GM12878 (cell line): ENCODE measurements around the gene KCNA3. TPM values are rescaled to one million over a fixed set of nuclear protein-coding genes. Genes with fewer than 3 reads are reported as not detected.

Experiments
- ATAC-seq: fragments of 200-7000 bp; cut with Tn5 transposase; 3 replicates; pipeline ENCODE4 v1.9.1; 2020; ENCODE audit warnings: mild to moderate bottlenecking, moderate library complexity
- BruUV-seq: library from RNA; stranded (reverse); fragments of 400-500 nt; replicated peaks from 2 replicates; lab custom pipeline; 2021; lab: Mats Ljungman, UMichigan
- CTCF ChIA-PET: fragments of 300-600 bp; sonication (Branson Sonifier 250); formaldehyde crosslinking; extraction: SDS; loops from one replicate; lab custom pipeline; 2021; ENCODE audit warnings: inconsistent platforms; lab: Yijun Ruan, JAX
- POLR2A ChIA-PET: fragments of 350-600 bp; formaldehyde crosslinking; extraction: SDS; loops from one replicate; lab custom pipeline; 2021; ENCODE audit warnings: inconsistent platforms; lab: Charles Lee
- RAD21 ChIA-PET: fragments of 300-600 bp; sonication (Branson Sonifier 250); formaldehyde crosslinking; loops from one replicate; lab custom pipeline; 2023; ENCODE audit warnings: antibody characterized with exemption; ENCODE audit not compliant: unreplicated experiment; lab: Charles Lee
- SMC1A ChIA-PET: fragments of 300-600 bp; sonication (Branson Sonifier 250); formaldehyde crosslinking; loops from one replicate; lab custom pipeline; 2023; ENCODE audit not compliant: unreplicated experiment, uncharacterized antibody; lab: Charles Lee
- DNase-seq: peaks from one replicate; pipeline ENCODE4 v3.0.0-alpha.2; 2011; ENCODE audit warnings: low read depth, low spot score
- FAIRE-seq: peaks from 3 replicates; lab custom pipeline; 2011; peaks lifted over from hg19 to GRCh38; lab: Jason Lieb, UNC
- H2AFZ ChIP-seq: 2 replicates; pipeline ENCODE4 v1.6.0; 2011; ENCODE audit warnings: low read depth, low read length, control low read depth; ENCODE audit not compliant: control insufficient read depth
- H3K27ac ChIP-seq: 2 replicates; pipeline ENCODE4 v1.5.1; 2011; ENCODE audit warnings: control low read depth; ENCODE audit not compliant: control insufficient read depth, insufficient read depth
- H3K27me3 ChIP-seq, 2 experiments: replicated peaks in 1 of 2; 2 replicates each; pipeline versions ENCODE4 v1.6.0 to v1.6.1; 2011; ENCODE audit warnings: low read length in 1 of 2; ENCODE audit not compliant: control insufficient read depth in 2 of 2, insufficient read depth in 2 of 2
- H3K36me3 ChIP-seq, 2 experiments: 2 replicates each; pipeline ENCODE4 v1.5.1; 2011; ENCODE audit warnings: low read length in 1 of 2; ENCODE audit not compliant: control insufficient read depth in 2 of 2, insufficient read depth in 2 of 2
- H3K4me1 ChIP-seq: 2 replicates; pipeline ENCODE4 v1.6.1; 2011; ENCODE audit warnings: mild to moderate bottlenecking, low read length, moderate library complexity, mixed read lengths; ENCODE audit not compliant: control insufficient read depth, insufficient read depth
- H3K4me2 ChIP-seq: 2 replicates; pipeline ENCODE4 v1.6.0; 2011; ENCODE audit warnings: control low read depth; ENCODE audit not compliant: control insufficient read depth, insufficient read depth
- H3K4me3 ChIP-seq: fragments of 200-600 bp; sonication (generic); 2 replicates; pipeline ENCODE4 v1.5.1; 2016
- H3K79me2 ChIP-seq: 2 replicates; pipeline ENCODE4 v1.6.0; 2011; ENCODE audit warnings: low read length; ENCODE audit not compliant: control insufficient read depth, insufficient read depth
- H3K9ac ChIP-seq: 2 replicates; pipeline ENCODE4 v1.8.0; 2011; ENCODE audit warnings: low read length, control low read depth, mixed read lengths; ENCODE audit not compliant: control insufficient read depth, insufficient read depth
- H3K9me3 ChIP-seq: replicated peaks from 3 replicates; pipeline ENCODE4 v1.5.1; 2011; ENCODE audit warnings: mild to moderate bottlenecking, low read length; ENCODE audit not compliant: control insufficient read depth, insufficient read depth
- H4K20me1 ChIP-seq: 2 replicates; pipeline ENCODE4 v1.6.0; 2011; ENCODE audit not compliant: control insufficient read depth, insufficient read depth
- BCLAF1 ChIP-seq: fragments of 450-650 bp; IDR thresholded peaks from 2 replicates; pipeline ENCODE4 v1.6.1; 2017; ENCODE audit warnings: antibody characterized with exemption, mild to moderate bottlenecking, moderate library complexity
- CUX1 ChIP-seq: IDR thresholded peaks from 2 replicates; pipeline ENCODE4 v1.6.1; 2012; ENCODE audit warnings: improper control_type of control experiment, low read depth, low read length; ENCODE audit not compliant: insufficient replicate concordance
- SUPT20H ChIP-seq: IDR thresholded peaks from 2 replicates; pipeline ENCODE4 v1.6.1; 2011; ENCODE audit warnings: low read depth, mild to moderate bottlenecking, low read length, moderate library complexity, borderline replicate concordance; ENCODE audit not compliant: control insufficient read depth
- ZNF274 ChIP-seq: IDR thresholded peaks from one replicate; pipeline ENCODE4 v1.8.0; 2011; ENCODE audit not compliant: insufficient read length, insufficient read depth
- ZNF592 ChIP-seq: fragments of 450-650 bp; IDR thresholded peaks from 2 replicates; pipeline ENCODE4 v1.6.1; 2017; ENCODE audit warnings: mild to moderate bottlenecking, moderate library complexity
- WGBS: methylation state at CpG from one replicate; pipeline ENCODE4 v1.1.6; 2016; ENCODE audit warnings: low lambda C conversion rate; ENCODE audit not compliant: insufficient replicate concordance, insufficient coverage; ENCODE audit errors: missing lambda C conversion rate; 5-methylcytosine and 5-hydroxymethylcytosine counted together
- in situ Hi-C: fragments of 300-500 bp; cut with MboI; formaldehyde crosslinking; loops from 9 replicates; pipeline ENCODE4 v1.14.3; 2018; ENCODE audit warnings: mixed read lengths
- intact Hi-C: fragments of 100-400 bp; cut with micrococcal nuclease; formaldehyde crosslinking; loops from one replicate; pipeline ENCODE4 v1.14.2; 2022; ENCODE audit not compliant: unreplicated experiment
- polyA plus RNA-seq, 11 experiments: library from polyadenylated mRNA; depleted of rRNA in 4 of 11; unstranded in 6 of 11; stranded (reverse) in 5 of 11; fragments of >200 nt; fragmentation: Nextera tagmentation in 4 of 11; fragmentation: Illumina TruSeq in 1 of 11; extraction: Ambion mirVana in 4 of 11; extraction: Trizol in 1 of 11; gene quantifications; 1 replicate in 1 of 11; 2 replicates in 10 of 11; pipeline versions ENCODE4 v1.2.1 to v1.2.3, GENCODE V29; 2011 to 2016; ENCODE audit warnings: inconsistent platforms in 2 of 11, missing spikeins in 2 of 11, low read depth in 1 of 11
- total RNA-seq, 4 experiments: library from RNA; depleted of rRNA in 3 of 4; stranded (reverse); fragments of >200 nt in 3 of 4; fragmentation: Illumina TruSeq in 1 of 4; extraction: Trizol in 1 of 4; gene quantifications; 2 replicates each; pipeline versions ENCODE4 v1.2.1 to v1.2.3, GENCODE V29; 2013 to 2021

KCNA3 gene
- total and polyA plus RNA-seq, 10 of the 15 experiments (the other 5 are each of a cell fraction or from before 2014, with no cell fraction given) = 0.10 to 3.3 (median 1.7) TPM

GRCh38 chr1:110639724-110640386, 34.9 kb downstream of the KCNA3 start (continued):
- no peak for TF ChIP-seq ZNF592
- no peak for TF ChIP-seq SUPT20H

GRCh38 chr1:110638556-110638955, 36.2 kb downstream of the KCNA3 start:
- no TSS peak for BruUV-seq
- H3K9ac ChIP-seq = no peak overlapping the region
- H3K79me2 ChIP-seq = no peaks in the 10 kb centered on the region
- ChIA-PET SMC1A (interaction anchor here (0.6 to 11.2 kb wide), 5 partner anchors 10 to 126 kb away, joined by 3 to 144 read pairs (median 5); no protein-coding TSS in a partner anchor), RAD21 (interaction anchor here (1.0 to 6.4 kb wide), 4 partner anchors 7 to 126 kb away, joined by 4 to 82 read pairs (median 35); no protein-coding TSS in a partner anchor), POLR2A (no interaction called here), CTCF (interaction anchor here (0.8 to 6.8 kb wide), 9 partner anchors 10 to 392 kb away, joined by 3 to 47 read pairs (median 3); no protein-coding TSS in a partner anchor)
- H3K4me3 ChIP-seq = no peak overlapping the region
- TF ChIP-seq CUX1 (no peak), ZNF274 (no peak), BCLAF1 (no peak)
- DNase-seq (no peak), ATAC-seq (no peak), FAIRE-seq (no peak)
- in situ Hi-C loops = no loop called here
- H3K4me2 ChIP-seq = no peak overlapping the region
- H4K20me1 ChIP-seq = no peaks in the 10 kb centered on the region
- no peak overlapping the region for H3K27ac ChIP-seq
- no peaks in the 10 kb centered on the region for H3K9me3 ChIP-seq
- H3K27me3 ChIP-seq = no peaks in the 10 kb centered on the region
- intact Hi-C loops = loop anchor here (10.0 kb wide), 2 partner anchors 236 to 586 kb away; partner anchors contain the start of genes CD53 and CHI3L2
- no peaks in the 10 kb centered on the region for H3K36me3 ChIP-seq
- peaks cover 58% of the 10 kb centered on the region for H3K4me1 ChIP-seq
- WGBS = 80% methylated on average over 6 of the region's 6 CpGs
- H2AFZ ChIP-seq = no peak overlapping the region
